ENCODE results near the gene ABCA13.
"Not testable (repeated sequence)": the region's sequence is repeated elsewhere in the genome, so short reads cannot be mapped to it uniquely, and the experiment has no call there.

The ABCA13 gene

GRCh38 chr7:48183965-48184364, 12.7 kb downstream of the ABCA13 start:
- Histone ChIP-seq H3K4me2 (no peak overlapping the region), H3K9ac (no peak overlapping the region), H4K20me1 (no peaks in the 10 kb centered on the region), H3K4me1 (no peaks in the 10 kb centered on the region), H3K9me3 (no peaks in the 10 kb centered on the region), H3K36me3 (no peaks in the 10 kb centered on the region), H3K27ac (no peak overlapping the region), H3K4me3 (no peak overlapping the region), H3K27me3 (no peaks in the 10 kb centered on the region)
- TF ChIP-seq Cebpa-rat (IDR thresholded peaks at IDR 0.05) = no peak

GRCh38 chr7:48188776-48189520, 17.7 kb downstream of the ABCA13 start:
- H3K9me3 ChIP-seq = no peaks in the 10 kb centered on the region
- H3K36me3 ChIP-seq = no peaks in the 10 kb centered on the region
- H3K4me1 ChIP-seq = no peaks in the 10 kb centered on the region
- no peak overlapping the region for H3K4me3 ChIP-seq
- no peaks in the 10 kb centered on the region for H4K20me1 ChIP-seq
- H3K27me3 ChIP-seq = no peaks in the 10 kb centered on the region
- H3K4me2 ChIP-seq = no peak overlapping the region
- no peak overlapping the region for H3K9ac ChIP-seq
- TF ChIP-seq Cebpa-rat (IDR thresholded peaks at IDR 0.05) = no peak
- no peak overlapping the region for H3K27ac ChIP-seq

- TF ChIP-seq Cebpa-rat (IDR thresholded peaks at IDR 0.05) = no peak
- Histone ChIP-seq H3K9me3 (no peaks in the 10 kb centered on the region), H3K36me3 (no peaks in the 10 kb centered on the region), H3K9ac (no peak overlapping the region), H3K27me3 (no peaks in the 10 kb centered on the region), H3K4me1 (no peaks in the 10 kb centered on the region), H3K27ac (no peak overlapping the region), H4K20me1 (no peaks in the 10 kb centered on the region), H3K4me2 (no peak overlapping the region), H3K4me3 (no peak overlapping the region)
Observed at GRCh38 chr7:48192996-48193395, 21.7 kb downstream of the ABCA13 start.

- no peaks in the 10 kb centered on the region for H3K4me1 ChIP-seq
- H3K4me2 ChIP-seq = no peak overlapping the region
- no peaks in the 10 kb centered on the region for H4K20me1 ChIP-seq
- no peaks in the 10 kb centered on the region for H3K36me3 ChIP-seq
- H3K4me3 ChIP-seq = no peak overlapping the region
- no peak for TF ChIP-seq Cebpa-rat (IDR thresholded peaks at IDR 0.05)
- no peaks in the 10 kb centered on the region for H3K9me3 ChIP-seq
- no peaks in the 10 kb centered on the region for H3K27me3 ChIP-seq
- H3K27ac ChIP-seq = no peak overlapping the region
- no peak overlapping the region for H3K9ac ChIP-seq
Observed at GRCh38 chr7:48193421-48193820, 22.2 kb downstream of the ABCA13 start.

- H3K27me3 ChIP-seq, H3K4me3 ChIP-seq, H4K20me1 ChIP-seq, H3K9ac ChIP-seq, H3K4me1 ChIP-seq, H3K9me3 ChIP-seq, H3K4me2 ChIP-seq, H3K36me3 ChIP-seq, H3K27ac ChIP-seq: not testable (repeated sequence)
Observed at GRCh38 chr7:48200946-48201589, 29.8 kb downstream of the ABCA13 start.

- H3K27ac ChIP-seq, H3K9me3 ChIP-seq, H3K4me3 ChIP-seq, H3K9ac ChIP-seq, H3K36me3 ChIP-seq, H4K20me1 ChIP-seq, H3K27me3 ChIP-seq, H3K4me2 ChIP-seq, H3K4me1 ChIP-seq: not testable (repeated sequence)
Observed at GRCh38 chr7:48202916-48203315, 31.7 kb downstream of the ABCA13 start.

GRCh38 chr7:48207155-48207675, 36.0 kb downstream of the ABCA13 start:
- Histone ChIP-seq H3K4me3 (no peak overlapping the region), H4K20me1 (no peaks in the 10 kb centered on the region), H3K4me1 (no peaks in the 10 kb centered on the region), H3K36me3 (no peaks in the 10 kb centered on the region), H3K27ac (no peak overlapping the region), H3K4me2 (no peak overlapping the region), H3K27me3 (no peaks in the 10 kb centered on the region), H3K9ac (no peak overlapping the region), H3K9me3 (peaks cover 27% of the 10 kb centered on the region)
- TF ChIP-seq Cebpa-rat (IDR thresholded peaks at IDR 0.05) = no peak

- Histone ChIP-seq H3K4me3 (no peak overlapping the region), H3K4me1 (no peaks in the 10 kb centered on the region), H4K20me1 (no peaks in the 10 kb centered on the region), H3K9me3 (peaks cover 18% of the 10 kb centered on the region), H3K9ac (no peak overlapping the region), H3K27me3 (no peaks in the 10 kb centered on the region), H3K36me3 (no peaks in the 10 kb centered on the region), H3K27ac (no peak overlapping the region), H3K4me2 (no peak overlapping the region)
- no peak for TF ChIP-seq Cebpa-rat (IDR thresholded peaks at IDR 0.05)
Observed at GRCh38 chr7:48209004-48209600, 37.8 kb downstream of the ABCA13 start.

- no peak overlapping the region for H3K27ac ChIP-seq
- no peaks in the 10 kb centered on the region for H3K4me1 ChIP-seq
- H3K9ac ChIP-seq = no peak overlapping the region
- H3K36me3 ChIP-seq = no peaks in the 10 kb centered on the region
- H4K20me1 ChIP-seq = no peaks in the 10 kb centered on the region
- no peak overlapping the region for H3K4me2 ChIP-seq
- peaks cover 18% of the 10 kb centered on the region for H3K9me3 ChIP-seq
- no peaks in the 10 kb centered on the region for H3K27me3 ChIP-seq
- no peak for TF ChIP-seq Cebpa-rat (IDR thresholded peaks at IDR 0.05)
- H3K4me3 ChIP-seq = no peak overlapping the region
Observed at GRCh38 chr7:48213226-48213625, 42.0 kb downstream of the ABCA13 start.

- Histone ChIP-seq H3K27ac (no peak overlapping the region), H3K27me3 (no peaks in the 10 kb centered on the region), H3K9ac (no peak overlapping the region), H3K4me3 (no peak overlapping the region), H3K9me3 (no peaks in the 10 kb centered on the region), H3K4me1 (no peaks in the 10 kb centered on the region), H3K4me2 (no peak overlapping the region), H4K20me1 (no peaks in the 10 kb centered on the region), H3K36me3 (no peaks in the 10 kb centered on the region)
- no peak for TF ChIP-seq Cebpa-rat (IDR thresholded peaks at IDR 0.05)
Observed at GRCh38 chr7:48217266-48217665, 46.0 kb downstream of the ABCA13 start.
